Loucy (cell line): Measurements from ENCODE around the gene USP21.

Source experiments
- H2AFZ ChIP-seq: fragments of 200-600 bp; sonication (generic); 2 replicates; pipeline ENCODE4 v1.6.0; 2016; ENCODE audit warnings: antibody characterized with exemption, mild to moderate bottlenecking, low read length, moderate library complexity
- H3F3A ChIP-seq: fragments of 200-600 bp; 2 replicates; pipeline ENCODE4 v1.6.0; 2016; ENCODE audit warnings: antibody characterized with exemption, low read depth, mild to moderate bottlenecking
- H3K27me3 ChIP-seq: fragments of 200-600 bp; sonication (generic); 2 replicates; pipeline ENCODE4 v1.6.1; 2014; ENCODE audit warnings: low read length, mild to moderate bottlenecking; ENCODE audit not compliant: insufficient read depth, poor library complexity, severe bottlenecking
- H3K36me3 ChIP-seq: fragments of 200-600 bp; sonication (generic); 2 replicates; pipeline ENCODE4 v1.6.1; 2016; ENCODE audit warnings: low read length; ENCODE audit not compliant: insufficient read depth
- H3K4me1 ChIP-seq: fragments of 200-600 bp; sonication (generic); 2 replicates; pipeline ENCODE4 v1.5.1; 2014; ENCODE audit warnings: low read length, mild to moderate bottlenecking; ENCODE audit not compliant: insufficient read depth, poor library complexity, severe bottlenecking
- H3K4me2 ChIP-seq: fragments of 200-600 bp; sonication (generic); 2 replicates; pipeline ENCODE4 v1.6.0; 2014; ENCODE audit warnings: antibody characterized with exemption, low read length, low read depth, mild to moderate bottlenecking; ENCODE audit not compliant: poor library complexity, severe bottlenecking
- H3K4me3 ChIP-seq: fragments of 200-600 bp; sonication (generic); 2 replicates; pipeline ENCODE4 v1.5.1; 2014; ENCODE audit warnings: low read length, mild to moderate bottlenecking, mixed read lengths; ENCODE audit not compliant: poor library complexity, severe bottlenecking
- H3K79me2 ChIP-seq: fragments of 200-600 bp; sonication (generic); 2 replicates; pipeline ENCODE4 v1.6.1; 2014; ENCODE audit warnings: low read length; ENCODE audit not compliant: insufficient read depth
- H3K9ac ChIP-seq: fragments of 200-600 bp; sonication (generic); 2 replicates; pipeline ENCODE4 v1.6.0; 2014; ENCODE audit warnings: mild to moderate bottlenecking, low read depth, low read length, moderate library complexity; ENCODE audit not compliant: poor library complexity, severe bottlenecking
- H3K9me2 ChIP-seq: fragments of 200-600 bp; sonication (generic); replicated peaks from 2 replicates; pipeline ENCODE4 v1.6.1; 2016; ENCODE audit warnings: low read depth, low read length, mixed read lengths
- H3K9me3 ChIP-seq: fragments of 200-600 bp; sonication (generic); 2 replicates; pipeline ENCODE4 v1.6.1; 2014; ENCODE audit warnings: mild to moderate bottlenecking, antibody characterized with exemption, low read length, low read depth; ENCODE audit not compliant: insufficient read depth
- H4K20me1 ChIP-seq: fragments of 200-600 bp; sonication (generic); 2 replicates; pipeline ENCODE4 v1.6.0; 2014; ENCODE audit warnings: antibody characterized with exemption, low read length, mild to moderate bottlenecking; ENCODE audit not compliant: insufficient read depth, poor library complexity, severe bottlenecking
- CTCF ChIP-seq: fragments of 200-600 bp; sonication (generic); conservative IDR thresholded peaks from 2 replicates; pipeline ENCODE4 v1.5.1; 2014; ENCODE audit warnings: mild to moderate bottlenecking, antibody characterized with exemption, low read length
- EZH2phosphoT487 ChIP-seq: fragments of 200-600 bp; IDR thresholded peaks from 2 replicates; pipeline ENCODE4 v1.6.1; 2018; ENCODE audit warnings: antibody characterized with exemption, mild to moderate bottlenecking, moderate library complexity, borderline replicate concordance

The USP21 gene

GRCh38 chr1:161196521-161197451, 37.5 kb downstream of the USP21 start:
- H3K79me2 ChIP-seq = no peaks in the 10 kb centered on the region
- no peaks in the 10 kb centered on the region for H3K9me2 ChIP-seq
- H3K4me3 ChIP-seq = no peak overlapping the region
- H3K36me3 ChIP-seq = no peaks in the 10 kb centered on the region
- H3K9me3 ChIP-seq = no peaks in the 10 kb centered on the region
- no peaks in the 10 kb centered on the region for H3K27me3 ChIP-seq
- no peak overlapping the region for H3K4me2 ChIP-seq
- H3K4me1 ChIP-seq = peaks cover 14% of the 10 kb centered on the region
- H4K20me1 ChIP-seq = no peaks in the 10 kb centered on the region
- no peak overlapping the region for H3K9ac ChIP-seq
- TF ChIP-seq CTCF = no peak
- no peak for TF ChIP-seq EZH2phosphoT487
- H3F3A ChIP-seq = no peaks in the 10 kb centered on the region
- no peak overlapping the region for H2AFZ ChIP-seq

GRCh38 chr1:161197560-161198193, 38.4 kb downstream of the USP21 start:
- no peaks in the 10 kb centered on the region for H4K20me1 ChIP-seq
- no peak for TF ChIP-seq CTCF
- no peak for TF ChIP-seq EZH2phosphoT487
- no peak overlapping the region for H3K9ac ChIP-seq
- H3K4me3 ChIP-seq = no peak overlapping the region
- no peaks in the 10 kb centered on the region for H3K9me2 ChIP-seq
- no peaks in the 10 kb centered on the region for H3K36me3 ChIP-seq
- no peaks in the 10 kb centered on the region for H3F3A ChIP-seq
- no peak overlapping the region for H3K4me2 ChIP-seq
- H3K27me3 ChIP-seq = no peaks in the 10 kb centered on the region
- no peak overlapping the region for H2AFZ ChIP-seq
- no peaks in the 10 kb centered on the region for H3K9me3 ChIP-seq
- H3K4me1 ChIP-seq = peaks cover 16% of the 10 kb centered on the region
- H3K79me2 ChIP-seq = peaks cover 5% of the 10 kb centered on the region

GRCh38 chr1:161198194-161198896, 39.0 kb downstream of the USP21 start:
- no peak overlapping the region; the same call in 1 of the 2 replicates for H2AFZ ChIP-seq
- peaks cover 19% of the 10 kb centered on the region for H3K4me1 ChIP-seq
- H3K27me3 ChIP-seq = no peaks in the 10 kb centered on the region
- H3K9ac ChIP-seq = no peak overlapping the region
- H3K9me3 ChIP-seq = no peaks in the 10 kb centered on the region
- no peaks in the 10 kb centered on the region for H3K9me2 ChIP-seq
- peaks cover 11% of the 10 kb centered on the region for H3K79me2 ChIP-seq
- H3K36me3 ChIP-seq = no peaks in the 10 kb centered on the region
- TF ChIP-seq CTCF (no peak), EZH2phosphoT487 (no peak)
- no peak overlapping the region for H3K4me2 ChIP-seq
- H4K20me1 ChIP-seq = no peaks in the 10 kb centered on the region
- H3K4me3 ChIP-seq = no peak overlapping the region
- H3F3A ChIP-seq = no peaks in the 10 kb centered on the region
